ENCODE measurements around the gene ZNF180. TPM values are rescaled to one million over a fixed set of nuclear protein-coding genes. Genes with fewer than 3 reads are reported as not detected.
A peak's percentile ranks its signal among the peaks of the same experiment; 100 is the strongest.
"Not testable (repeated sequence)": the region's sequence is repeated elsewhere in the genome, so short reads cannot be mapped to it uniquely, and the experiment has no call there.

The ZNF180 gene
- total RNA-seq, result 7.5 TPM

- ATAC-seq (peak; percentile 99), DNase-seq (ENCODE audit: low spot score) (peak; percentile 98)
- intact Hi-C loops (cut with DNase I), result no loop called here
These were observed at the start of gene ZNF180 for GRCh38 chr19:44499962-44500949. Gene ZNF180 (minus strand): TSS chr19:44500522. CDS start chr19:44497334, 3,188 bp downstream.

- no peak for DNase-seq (ENCODE audit: low spot score)
- intact Hi-C loops (cut with DNase I), result no loop called here
- no peak for ATAC-seq
These were observed 49.2 kb upstream of the ZNF180 start for GRCh38 chr19:44549507-44549906.

- ATAC-seq (no peak), DNase-seq (ENCODE audit: low spot score) (no peak)
- intact Hi-C loops (cut with DNase I), result no loop called here
These were observed 48.4 kb upstream of the ZNF180 start for GRCh38 chr19:44548736-44549135.

- intact Hi-C loops (cut with DNase I), result no loop called here
- ATAC-seq, result no peak
These were observed 43.7 kb upstream of the ZNF180 start for GRCh38 chr19:44544031-44544430.

GRCh38 chr19:44542671-44543070 is 42.3 kb upstream of the ZNF180 start:
- DNase-seq (ENCODE audit: low spot score) (no peak), ATAC-seq (no peak)
- intact Hi-C loops (cut with DNase I), result no loop called here

More at GRCh38 chr19:44544031-44544430, 43.7 kb upstream of the ZNF180 start:
- DNase-seq (ENCODE audit: low spot score), result no peak

GRCh38 chr19:44540736-44541135 is 40.4 kb upstream of the ZNF180 start:
- ATAC-seq, result no peak
- intact Hi-C loops (cut with DNase I), result no loop called here
- DNase-seq (ENCODE audit: low spot score), result no peak

- DNase-seq (ENCODE audit: low spot score) (no peak), ATAC-seq (no peak)
- intact Hi-C loops (cut with DNase I), result no loop called here
These were observed 39.7 kb upstream of the ZNF180 start for GRCh38 chr19:44539991-44540390.

- no peak for DNase-seq (ENCODE audit: low spot score)
- intact Hi-C loops (cut with DNase I), result no loop called here
These were observed 39.0 kb upstream of the ZNF180 start for GRCh38 chr19:44539236-44539826.

GRCh38 chr19:44535361-44535760 is 35.0 kb upstream of the ZNF180 start:
- DNase-seq (ENCODE audit: low spot score); intact Hi-C loops (cut with DNase I); ATAC-seq: not testable (repeated sequence)

More at GRCh38 chr19:44539236-44539826, 39.0 kb upstream of the ZNF180 start:
- no peak for ATAC-seq

- DNase-seq (ENCODE audit: low spot score), result no peak
- no peak for ATAC-seq
- intact Hi-C loops (cut with DNase I), result no loop called here
These were observed 32.5 kb upstream of the ZNF180 start for GRCh38 chr19:44532819-44533218.

- intact Hi-C loops (cut with DNase I), result no loop called here
- DNase-seq (ENCODE audit: low spot score) (no peak), ATAC-seq (no peak)
These were observed 30.5 kb upstream of the ZNF180 start for GRCh38 chr19:44530777-44531176.

- intact Hi-C loops (cut with DNase I), result no loop called here
- no peak for ATAC-seq
- DNase-seq (ENCODE audit: low spot score), result no peak
These were observed 29.2 kb upstream of the ZNF180 start, which contains the start of gene CEACAM20 for GRCh38 chr19:44529536-44529935. Gene CEACAM20 (minus strand): TSS chr19:44529675. CDS start chr19:44529509, 166 bp downstream.

GRCh38 chr19:44527554-44527953 is 27.2 kb upstream of the ZNF180 start:
- ATAC-seq (no peak), DNase-seq (ENCODE audit: low spot score) (no peak)
- intact Hi-C loops (cut with DNase I), result no loop called here

- ATAC-seq (no peak), DNase-seq (ENCODE audit: low spot score) (no peak)
- intact Hi-C loops (cut with DNase I), result no loop called here
These were observed 25.6 kb upstream of the ZNF180 start for GRCh38 chr19:44525721-44526430.

GRCh38 chr19:44521370-44521769 is 21.0 kb upstream of the ZNF180 start:
- DNase-seq (ENCODE audit: low spot score) (no peak), ATAC-seq (no peak)
- intact Hi-C loops (cut with DNase I), result no loop called here

GRCh38 chr19:44517146-44517545 is 16.8 kb upstream of the ZNF180 start:
- intact Hi-C loops (cut with DNase I), result no loop called here
- DNase-seq (ENCODE audit: low spot score) (no peak), ATAC-seq (no peak)

- no peak for ATAC-seq
- intact Hi-C loops (cut with DNase I), result no loop called here
- no peak for DNase-seq (ENCODE audit: low spot score)
These were observed 15.6 kb upstream of the ZNF180 start for GRCh38 chr19:44515907-44516306.

- intact Hi-C loops (cut with DNase I), result no loop called here
- DNase-seq (ENCODE audit: low spot score) (no peak), ATAC-seq (no peak)
These were observed 14.7 kb upstream of the ZNF180 start for GRCh38 chr19:44515031-44515430.
